GM18526 (cell line): ENCODE data around the gene SLC25A21.

Experiments
- POLR2A ChIP-seq: IDR thresholded peaks from 3 replicates; pipeline ENCODE4 v1.6.1; 2011; ENCODE audit not compliant: insufficient read length; ENCODE audit errors: extremely low read depth

Gene SLC25A21

GRCh38 chr14:36823651-36824050, 348.8 kb downstream of the SLC25A21 start:
- no peak for TF ChIP-seq POLR2A

GRCh38 chr14:36822685-36823084, 349.7 kb downstream of the SLC25A21 start:
- no peak for TF ChIP-seq POLR2A

DNA sequence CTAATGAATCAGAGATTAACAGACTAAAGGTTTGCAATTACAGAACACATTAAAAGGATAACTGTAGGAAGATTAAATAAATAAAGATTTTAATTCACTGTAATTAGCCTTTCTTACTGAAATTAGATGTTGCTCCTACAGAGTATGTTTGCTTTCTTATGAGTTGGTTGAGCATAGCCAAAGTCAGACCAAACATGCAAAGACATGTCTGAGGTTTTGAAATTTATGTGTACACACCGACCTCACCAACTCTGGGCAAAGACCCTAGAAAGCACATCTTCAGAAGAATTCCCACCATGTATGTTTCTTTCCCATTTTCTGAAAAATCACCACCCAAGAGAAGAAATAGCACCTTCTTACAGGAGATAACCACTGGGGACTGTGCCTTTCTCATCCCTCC, 351.5 kb downstream of the SLC25A21 start:
- TF ChIP-seq POLR2A = no peak

DNA sequence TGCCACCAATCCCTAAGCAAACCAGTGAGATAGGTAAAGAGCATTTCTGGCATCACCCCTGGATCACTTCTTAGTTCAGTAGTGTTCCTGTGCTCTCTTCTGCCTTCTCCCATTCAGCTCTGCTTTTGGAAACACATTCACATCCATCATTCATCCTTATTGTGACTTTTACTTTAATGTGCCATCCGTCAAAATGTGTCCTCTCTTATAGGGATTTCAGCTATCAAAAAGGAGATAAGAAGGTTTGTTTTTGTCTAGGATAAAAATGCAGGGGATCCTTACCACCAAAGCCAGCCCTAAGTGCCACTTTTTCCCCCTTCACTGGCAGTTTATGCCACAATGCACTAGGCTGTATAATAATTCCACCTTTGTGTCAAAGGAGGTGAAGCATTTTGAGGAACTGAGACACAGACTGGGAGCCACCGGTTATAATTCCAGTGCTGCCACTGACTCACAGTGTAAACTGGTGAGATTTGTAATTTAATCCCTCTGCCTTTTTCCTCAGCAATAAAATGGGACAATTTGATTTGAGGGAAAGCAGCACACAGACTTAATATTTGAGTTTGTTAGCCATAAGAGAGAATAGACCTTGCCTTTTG, 352.2 kb downstream of the SLC25A21 start:
- TF ChIP-seq POLR2A = no peak

DNA sequence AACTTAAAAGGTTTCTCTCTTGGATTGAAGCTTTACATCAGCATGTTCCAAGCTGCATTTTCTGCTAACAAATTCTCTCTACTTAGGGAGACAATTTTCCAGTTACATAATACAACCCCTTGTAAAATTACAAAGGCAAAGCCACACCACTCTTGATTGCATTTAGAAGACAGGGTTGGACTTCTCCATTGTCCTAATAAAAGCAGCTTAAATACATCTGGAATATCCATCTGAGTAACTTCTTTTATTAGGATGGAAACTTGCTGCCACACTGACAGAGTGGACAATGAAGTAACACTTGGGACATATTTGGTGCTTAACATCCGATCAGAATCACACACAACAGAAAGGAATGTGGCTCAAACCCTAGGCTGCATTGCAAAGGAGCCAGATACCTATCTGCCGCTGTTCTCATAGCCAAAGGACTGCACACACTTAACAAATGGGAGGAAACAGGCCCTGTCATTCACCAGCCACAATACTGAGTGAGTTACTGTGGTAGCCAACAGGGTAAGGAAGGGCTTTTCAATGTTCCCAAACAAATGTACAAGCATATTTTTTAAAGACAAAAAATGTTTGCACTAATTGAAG, 353.5 kb downstream of the SLC25A21 start:
- no peak for TF ChIP-seq POLR2A

DNA sequence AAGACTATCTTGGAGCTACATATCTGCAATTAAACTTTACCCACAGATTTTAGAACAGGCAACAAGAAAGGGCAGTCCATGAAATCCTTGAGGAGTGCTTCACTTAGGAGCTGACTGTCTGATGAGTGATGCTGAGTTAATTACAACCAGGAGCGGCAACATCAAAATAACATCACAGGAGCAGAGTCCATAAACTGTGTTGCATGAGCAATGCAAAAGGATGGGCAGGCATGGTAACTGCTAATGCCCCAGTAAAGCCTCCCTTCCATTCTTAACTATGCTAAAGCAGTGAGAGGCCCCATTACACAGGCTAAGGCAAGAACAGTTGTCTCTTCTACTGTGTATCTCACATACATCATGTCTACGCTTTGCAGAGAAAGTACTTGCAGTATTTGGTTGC, 354.2 kb downstream of the SLC25A21 start:
- TF ChIP-seq POLR2A = no peak

DNA sequence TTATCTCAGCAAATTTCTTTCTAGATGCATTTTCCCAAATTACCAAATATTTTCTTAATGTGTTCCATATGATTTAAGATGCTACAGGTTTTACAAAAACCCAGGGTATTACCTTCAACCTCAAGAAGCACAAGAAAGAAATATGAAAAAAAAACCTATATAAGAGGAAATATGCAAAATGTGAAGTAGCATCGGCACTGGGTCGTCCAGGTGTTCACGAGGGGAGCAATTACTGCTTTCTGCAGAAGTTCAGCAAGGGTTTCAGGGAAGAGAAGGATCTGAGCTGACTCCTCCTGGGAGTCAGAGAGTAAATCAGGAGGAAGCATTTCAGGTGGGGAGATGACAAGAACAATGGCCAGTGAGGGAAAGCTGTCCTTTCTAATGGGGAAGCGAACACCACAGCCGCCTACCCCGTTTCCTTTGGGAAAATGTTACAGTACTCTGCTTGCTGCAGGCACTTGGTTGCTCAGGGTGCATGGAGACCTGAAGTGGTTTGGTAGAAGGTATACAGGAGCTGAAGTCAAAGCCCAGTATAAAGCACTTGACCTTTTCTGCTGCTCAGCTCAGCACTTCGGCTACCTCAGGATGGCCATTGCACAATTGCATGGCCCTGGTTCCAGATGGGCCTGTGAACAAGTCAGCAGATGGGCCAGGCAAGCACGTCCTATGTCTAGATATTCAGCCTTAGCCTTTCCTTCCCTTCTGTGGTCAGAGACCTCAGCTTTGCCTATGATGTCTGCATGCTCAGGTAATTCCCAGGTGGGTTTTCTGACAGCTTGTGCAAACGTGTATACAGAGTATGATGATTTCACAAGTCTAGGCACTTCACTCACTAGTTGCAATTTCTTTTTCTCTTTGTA, 355.1 kb downstream of the SLC25A21 start:
- TF ChIP-seq POLR2A = no peak

GRCh38 chr14:36816481-36816880, 355.9 kb downstream of the SLC25A21 start:
- TF ChIP-seq POLR2A = no peak

DNA sequence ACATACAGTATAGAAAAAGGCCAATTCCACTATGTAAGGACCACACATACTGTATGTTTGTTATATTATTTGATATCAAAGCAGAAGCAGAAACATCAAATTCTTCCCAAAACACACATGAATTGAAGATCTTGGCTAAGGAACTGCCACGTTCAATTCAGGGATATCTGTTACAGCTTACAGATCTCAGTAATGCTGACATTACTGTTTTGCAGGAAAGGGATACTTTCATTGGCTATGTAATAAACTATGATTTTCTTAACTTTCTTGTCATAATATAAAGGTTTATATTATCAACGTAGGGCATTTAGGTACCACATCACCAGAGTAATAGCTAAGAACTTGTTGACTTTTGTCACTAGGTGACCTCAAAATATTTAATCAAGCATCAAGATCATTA, 362.2 kb downstream of the SLC25A21 start:
- TF ChIP-seq POLR2A = no peak

DNA sequence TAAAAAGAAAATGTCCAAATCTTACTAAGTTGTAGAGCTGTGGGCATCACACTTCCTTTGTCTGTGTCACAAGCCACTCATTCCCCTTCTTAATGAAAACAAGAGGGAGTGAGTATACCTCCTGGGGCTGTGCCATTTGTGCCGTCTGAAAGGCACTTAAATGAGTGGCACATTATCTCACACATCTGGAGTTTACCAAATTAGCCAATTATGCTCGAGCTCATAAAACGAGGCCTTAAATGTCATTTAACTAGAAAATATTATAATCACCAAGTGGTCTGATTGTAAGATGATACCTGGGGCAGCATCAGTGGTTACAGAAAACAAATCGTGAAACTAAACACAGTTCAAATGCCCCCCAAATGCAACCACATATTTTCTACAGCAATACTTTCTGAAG, 364.7 kb downstream of the SLC25A21 start:
- TF ChIP-seq POLR2A = no peak

DNA sequence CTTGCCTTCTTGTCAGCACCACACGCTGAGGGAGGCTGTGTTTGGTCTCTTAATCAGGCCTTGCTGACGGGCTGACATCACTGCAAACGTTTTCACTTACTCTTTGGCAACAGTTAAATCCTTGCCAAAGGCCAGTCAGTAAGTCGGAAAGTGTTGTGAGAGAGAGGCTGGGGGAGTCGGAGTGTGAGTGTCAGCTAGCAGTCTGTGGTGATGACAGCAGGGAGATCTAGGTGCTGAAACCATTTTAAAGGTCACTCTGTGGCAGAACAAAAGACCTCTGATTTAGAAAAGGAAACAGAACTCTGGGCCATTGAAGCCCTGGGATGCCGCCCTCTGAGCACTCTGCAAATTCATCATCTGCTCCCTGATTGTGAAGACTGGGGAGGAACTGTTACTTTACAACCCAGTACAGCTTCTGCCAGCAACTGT, 367.3 kb downstream of the SLC25A21 start:
- TF ChIP-seq POLR2A = no peak

DNA sequence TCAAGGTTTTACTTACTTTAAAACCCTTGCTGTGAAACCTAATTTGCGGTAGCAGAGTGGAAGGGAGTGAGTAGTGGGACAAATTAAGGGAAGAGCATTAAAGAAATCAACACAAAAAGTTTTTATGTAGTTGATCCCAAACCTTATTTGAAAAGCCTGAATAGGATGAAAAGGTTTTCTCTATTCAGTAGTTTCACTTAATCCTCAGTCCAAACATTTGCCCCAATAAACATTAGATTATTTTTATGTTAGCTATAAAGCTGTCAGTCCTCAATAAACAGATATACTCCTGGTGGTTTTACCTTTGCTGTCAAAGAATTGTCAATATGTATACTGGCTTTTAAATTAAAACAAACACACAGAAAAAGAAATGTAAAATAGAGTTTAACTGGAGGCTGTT, 374.8 kb downstream of the SLC25A21 start:
- TF ChIP-seq POLR2A = no peak

- no peak for TF ChIP-seq POLR2A
Measured at GRCh38 chr14:36791402-36791801, 381.0 kb downstream of the SLC25A21 start.

GRCh38 chr14:36785511-36785910, 386.9 kb downstream of the SLC25A21 start:
- TF ChIP-seq POLR2A = no peak

DNA sequence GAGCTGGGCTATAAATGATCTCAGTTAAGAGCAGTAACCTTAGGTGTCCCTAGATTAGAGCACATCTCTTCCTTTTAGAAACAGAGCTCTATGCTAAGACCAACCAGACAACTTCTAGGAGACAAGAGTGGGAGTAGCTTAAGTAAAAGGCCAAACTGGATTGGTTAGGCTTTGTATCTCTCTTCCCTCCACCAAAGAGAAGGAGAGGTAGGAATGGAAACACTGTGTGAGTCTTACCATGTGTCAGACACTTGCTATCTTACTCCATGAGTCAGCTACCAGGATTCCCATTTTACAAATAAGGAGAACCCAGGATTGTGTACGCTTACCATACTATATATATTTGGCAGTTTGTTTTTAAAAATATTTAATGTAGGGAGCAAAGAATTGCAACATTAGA, 387.9 kb downstream of the SLC25A21 start:
- no peak for TF ChIP-seq POLR2A

GRCh38 chr14:36781897-36782296, 390.5 kb downstream of the SLC25A21 start:
- TF ChIP-seq POLR2A = no peak
